GM12892 (cell line): ENCODE results near the gene PIK3R6.
A peak's percentile ranks its signal among the peaks of the same experiment; 100 is the strongest.

Experiments used
- DNase-seq: peaks from one replicate; pipeline ENCODE4 v3.0.0; 2011; ENCODE audit not compliant: insufficient read length
- FAIRE-seq: peaks from 2 replicates; lab custom pipeline; 2011; peaks lifted over from hg19 to GRCh38; lab: Jason Lieb, UNC
- POLR2A ChIP-seq: IDR thresholded peaks from 2 replicates; pipeline ENCODE4 v1.6.1; 2011; ENCODE audit warnings: low read depth, low read length, control low read depth
- POLR2AphosphoS5 ChIP-seq: IDR thresholded peaks from 2 replicates; pipeline ENCODE4 v1.6.1; 2011; ENCODE audit warnings: low read depth, low read length, control low read depth
- TAF1 ChIP-seq: IDR thresholded peaks from 2 replicates; pipeline ENCODE4 v1.6.1; 2011; ENCODE audit warnings: low read depth, mild to moderate bottlenecking, control low read depth, low read length, borderline replicate concordance

The PIK3R6 gene

DNA sequence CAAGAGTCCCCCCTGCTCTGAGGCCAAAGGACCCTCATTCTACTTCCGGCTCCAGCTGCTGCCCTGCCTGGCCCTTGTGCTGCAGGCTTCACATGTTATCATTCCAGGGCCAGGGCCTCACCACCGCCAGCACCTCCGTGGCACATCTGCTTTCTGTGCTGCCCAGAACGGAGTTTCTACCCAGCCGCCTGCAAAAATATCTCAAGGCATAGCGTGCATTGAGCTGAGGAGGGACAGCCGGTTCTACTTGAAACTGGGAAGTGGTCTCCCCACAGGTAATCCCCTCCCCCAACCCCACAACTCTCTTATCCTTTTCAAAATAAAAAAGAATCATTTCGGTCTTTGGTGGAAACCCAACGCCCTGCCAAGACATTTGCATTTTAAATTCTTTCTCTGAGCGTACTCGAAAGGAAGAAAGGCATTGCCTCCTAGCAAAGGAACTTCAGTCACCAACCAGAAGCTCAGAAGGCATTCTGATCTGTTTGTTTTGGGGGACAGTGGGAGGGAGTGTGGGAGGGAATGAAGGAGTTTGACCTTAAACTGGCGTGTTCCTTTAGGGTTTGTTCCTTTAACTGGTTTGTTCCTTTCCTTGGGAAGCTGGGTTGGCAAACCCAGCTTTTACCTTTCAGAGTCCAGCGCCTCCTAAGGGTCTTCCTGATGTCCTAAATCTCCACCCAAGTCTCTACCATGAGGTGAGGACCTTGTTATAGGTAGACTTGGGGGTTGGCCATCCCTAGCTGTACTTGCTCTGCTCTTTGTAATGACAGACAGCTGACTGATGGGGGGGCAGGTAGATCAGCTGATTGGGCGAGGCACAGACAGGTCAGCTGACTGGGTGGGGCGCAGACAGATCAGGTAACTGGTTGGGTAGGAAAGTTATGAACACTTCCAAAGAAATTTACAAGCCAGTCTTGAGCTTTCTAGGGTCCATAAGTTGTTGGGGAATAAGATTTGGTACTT is 33.4 kb upstream of the PIK3R6 start:
- DNase-seq, result no peak
- TF ChIP-seq TAF1, result 0 out of 2 replicates have a peak, but pooled peaks have one; percentile 40
- peak; percentile 63 for TF ChIP-seq POLR2A
- TF ChIP-seq POLR2AphosphoS5, result peak; percentile 78
- peak; percentile 97 for FAIRE-seq

DNA sequence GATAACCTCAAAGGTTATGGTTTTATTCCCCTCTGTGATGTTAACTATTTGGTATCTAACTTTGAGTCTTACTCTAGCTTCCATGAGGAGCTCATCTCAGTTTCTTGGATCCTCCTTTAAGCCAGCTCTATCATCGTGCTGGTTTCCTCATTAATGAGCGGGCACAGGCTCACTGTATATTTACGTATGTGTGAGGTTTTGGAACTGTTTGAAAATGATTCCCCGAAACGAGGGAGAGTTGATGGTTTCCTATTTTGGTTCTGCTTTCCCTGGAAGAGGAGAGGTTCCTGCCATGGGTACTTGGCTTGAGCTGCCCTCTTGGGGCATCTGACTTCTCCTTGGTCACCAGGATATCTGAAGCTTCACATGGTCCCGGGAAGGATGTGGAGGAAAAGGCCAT is 32.7 kb upstream of the PIK3R6 start:
- TF ChIP-seq POLR2AphosphoS5 (no peak), POLR2A (no peak), TAF1 (no peak)
- DNase-seq (no peak), FAIRE-seq (peak; percentile 46)

DNA sequence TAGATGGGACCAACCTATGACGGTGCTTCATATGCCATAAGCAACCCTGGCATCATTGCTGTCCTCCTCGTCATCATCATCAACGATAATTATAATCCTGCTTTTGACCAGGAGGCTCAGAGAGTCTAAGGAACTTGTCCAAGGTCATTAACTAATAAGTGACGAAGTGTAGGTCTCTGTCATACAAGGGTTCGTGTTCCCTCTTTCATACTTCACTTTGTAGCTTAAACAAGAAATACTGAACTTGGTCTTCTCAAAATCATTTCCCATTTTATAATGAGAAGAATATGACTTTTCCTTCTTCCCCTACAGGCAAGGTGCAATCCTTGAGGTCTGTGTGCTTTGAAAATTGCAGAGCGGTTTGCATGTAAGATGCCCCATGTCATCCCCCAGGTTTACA is 31.2 kb upstream of the PIK3R6 start:
- TF ChIP-seq POLR2A (no peak), POLR2AphosphoS5 (no peak), TAF1 (no peak)
- peak; percentile 57 for FAIRE-seq

DNA sequence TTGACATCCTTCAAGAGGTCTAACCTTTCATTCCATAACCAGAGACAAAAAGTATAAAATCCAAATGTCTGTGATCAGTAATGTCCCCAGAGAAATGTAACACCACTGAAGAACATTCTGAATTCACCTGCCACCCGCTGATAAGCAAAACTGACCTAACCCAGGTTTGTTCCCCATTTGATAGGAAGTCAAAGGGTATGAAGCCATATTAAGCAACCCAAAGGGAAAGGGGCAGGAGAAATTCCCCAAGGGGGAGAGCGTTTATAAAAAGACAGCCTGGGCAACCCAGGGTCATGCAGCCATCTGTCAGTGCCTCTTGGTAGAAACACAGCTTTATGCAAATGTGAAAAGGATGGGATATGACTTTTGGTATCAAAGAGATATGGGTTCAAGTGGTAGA is 30.7 kb upstream of the PIK3R6 start:
- TF ChIP-seq TAF1 (no peak), POLR2AphosphoS5 (no peak), POLR2A (no peak)
- FAIRE-seq (no peak), DNase-seq (no peak)

More for the DNA sequence above, 31.2 kb upstream of the PIK3R6 start:
- no peak for DNase-seq

DNA sequence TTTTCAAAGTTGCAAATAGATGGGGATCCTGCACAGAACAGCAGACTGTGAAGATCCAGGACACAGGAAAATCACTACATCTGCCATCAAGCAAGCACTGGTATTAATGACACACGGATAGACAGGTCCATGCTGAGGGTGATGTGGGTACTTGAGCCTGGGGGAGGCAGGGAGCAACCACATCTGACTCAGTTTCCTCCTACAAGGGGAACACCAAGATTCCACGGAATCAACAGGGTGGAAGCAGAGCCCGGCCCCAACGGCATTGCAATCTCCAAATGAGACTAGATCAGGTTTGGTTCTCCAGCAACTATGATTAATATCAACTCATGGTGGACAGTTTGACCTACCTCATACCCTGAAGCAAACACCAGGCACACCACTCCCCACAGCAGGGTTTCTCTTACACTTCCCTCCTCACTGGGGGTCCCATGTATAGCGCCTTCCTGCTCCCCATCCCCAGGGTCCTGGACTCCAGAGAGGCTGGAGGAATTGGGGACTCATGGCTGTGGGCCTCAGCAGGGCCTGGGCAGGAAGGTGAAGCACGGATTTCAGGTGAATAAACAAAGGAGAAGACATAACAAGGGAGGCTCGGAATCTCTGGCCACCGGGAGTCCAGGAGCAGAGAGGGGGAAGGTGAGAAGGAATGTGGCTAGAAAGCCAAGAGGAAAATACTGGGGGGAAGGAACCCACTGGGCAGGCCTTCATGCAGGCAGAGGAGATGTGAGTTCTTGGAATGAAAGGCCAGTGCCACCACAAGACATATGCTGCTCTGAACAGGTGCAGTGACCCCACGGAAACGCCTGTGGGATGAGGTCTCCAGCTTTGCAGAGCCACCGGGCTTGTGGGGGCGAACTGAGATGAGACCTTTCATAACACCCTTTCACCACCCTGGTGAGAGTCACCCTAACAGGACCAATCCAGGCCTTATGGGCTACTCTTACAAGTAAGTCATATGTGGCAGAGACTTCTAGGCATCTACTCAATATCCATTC is 29.5 kb upstream of the PIK3R6 start:
- TF ChIP-seq POLR2A (no peak), TAF1 (no peak), POLR2AphosphoS5 (no peak)
- FAIRE-seq (peak; percentile 54), DNase-seq (no peak)

DNA sequence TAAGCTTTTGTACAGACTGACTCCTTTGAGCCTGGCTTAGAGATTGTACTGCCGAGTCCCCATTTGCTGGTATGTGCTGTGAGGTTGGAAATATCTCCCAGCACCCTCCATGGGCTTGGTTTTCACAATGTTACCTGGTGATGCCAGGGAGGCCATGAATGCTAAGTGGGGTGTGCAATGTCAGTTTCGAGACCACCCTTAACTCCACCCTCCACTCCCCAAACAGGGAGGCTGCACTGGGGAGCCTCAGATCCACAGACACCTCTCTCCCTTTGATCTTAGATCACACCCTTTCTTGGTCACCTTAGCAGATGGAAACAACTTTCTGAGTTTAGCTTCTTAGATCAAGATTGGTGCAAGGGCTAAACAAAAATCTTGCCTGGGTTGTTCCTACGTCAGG is 28.6 kb upstream of the PIK3R6 start:
- FAIRE-seq (peak; percentile 50), DNase-seq (no peak)
- TF ChIP-seq POLR2A (no peak), TAF1 (no peak), POLR2AphosphoS5 (no peak)

DNA sequence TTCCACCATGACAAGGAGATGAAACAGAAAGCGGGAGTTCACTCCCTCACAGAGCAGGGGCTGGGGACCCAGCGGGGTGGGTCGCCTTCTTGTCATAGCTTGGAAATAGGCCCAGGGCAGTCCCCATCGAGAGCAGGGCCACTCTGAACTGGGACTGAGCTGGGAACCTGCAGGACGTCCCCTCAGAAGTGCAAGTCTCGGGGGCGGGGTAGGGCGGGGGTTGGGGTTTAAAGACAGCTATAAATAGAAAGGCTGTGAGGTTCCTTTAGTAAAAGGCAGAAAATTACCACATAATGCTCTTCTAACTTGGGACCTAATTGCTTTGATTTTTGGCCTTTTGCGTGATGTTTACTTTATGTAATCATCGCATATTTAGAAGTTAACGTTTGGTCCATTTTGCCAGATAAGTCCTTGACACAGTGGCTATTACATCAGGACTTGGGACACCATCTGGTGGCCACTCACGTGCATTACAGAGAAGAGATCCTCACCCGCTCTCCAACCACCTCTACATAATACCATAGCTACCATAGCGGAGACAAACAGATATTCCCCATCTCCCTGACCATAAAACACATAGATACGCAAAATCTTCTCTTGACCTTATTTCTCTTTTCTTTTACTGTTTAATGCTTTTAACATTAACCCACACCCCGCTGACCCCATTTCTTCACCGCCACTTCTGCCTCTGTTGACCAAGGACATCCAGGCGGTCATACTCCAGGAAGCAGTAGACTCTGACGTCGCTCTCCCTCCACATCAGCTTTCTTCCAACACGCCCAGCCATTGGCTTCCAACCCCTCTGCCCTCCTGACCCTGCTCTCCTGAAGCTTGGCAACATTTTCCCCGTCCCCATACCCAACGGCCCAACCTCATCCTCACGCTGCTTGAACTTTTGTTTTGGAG is 27.5 kb upstream of the PIK3R6 start:
- TF ChIP-seq TAF1 (no peak), POLR2A (no peak)
- peak; percentile 53 for DNase-seq
- FAIRE-seq, result peak; percentile 97

DNA sequence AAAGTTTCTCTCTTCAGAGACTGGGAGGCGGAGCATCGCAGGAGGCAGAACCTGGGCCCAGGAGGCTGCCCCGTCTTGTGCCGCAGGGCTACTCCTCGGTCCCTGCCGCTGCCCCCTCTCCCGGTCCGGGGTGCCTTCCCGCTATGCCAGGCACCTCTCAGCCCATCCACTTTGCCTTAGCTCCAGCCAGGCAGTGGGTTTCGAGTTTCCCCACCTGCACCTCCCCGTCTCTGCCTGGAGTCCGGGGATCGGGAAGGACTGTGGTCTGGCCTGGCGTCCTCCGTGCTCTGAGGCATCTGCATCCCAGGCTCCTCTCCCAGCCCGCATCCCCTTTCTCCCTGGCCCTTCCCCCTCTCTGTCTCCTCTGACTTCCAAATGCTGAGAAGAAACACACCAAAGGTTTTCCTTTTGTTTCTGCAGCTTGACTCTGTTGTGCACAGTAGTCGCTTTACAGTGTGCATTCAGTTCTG is 26.8 kb upstream of the PIK3R6 start:
- no peak for FAIRE-seq
- no peak for DNase-seq
- no peak for TF ChIP-seq POLR2AphosphoS5
- TF ChIP-seq TAF1, result no peak
- TF ChIP-seq POLR2A, result no peak

DNA sequence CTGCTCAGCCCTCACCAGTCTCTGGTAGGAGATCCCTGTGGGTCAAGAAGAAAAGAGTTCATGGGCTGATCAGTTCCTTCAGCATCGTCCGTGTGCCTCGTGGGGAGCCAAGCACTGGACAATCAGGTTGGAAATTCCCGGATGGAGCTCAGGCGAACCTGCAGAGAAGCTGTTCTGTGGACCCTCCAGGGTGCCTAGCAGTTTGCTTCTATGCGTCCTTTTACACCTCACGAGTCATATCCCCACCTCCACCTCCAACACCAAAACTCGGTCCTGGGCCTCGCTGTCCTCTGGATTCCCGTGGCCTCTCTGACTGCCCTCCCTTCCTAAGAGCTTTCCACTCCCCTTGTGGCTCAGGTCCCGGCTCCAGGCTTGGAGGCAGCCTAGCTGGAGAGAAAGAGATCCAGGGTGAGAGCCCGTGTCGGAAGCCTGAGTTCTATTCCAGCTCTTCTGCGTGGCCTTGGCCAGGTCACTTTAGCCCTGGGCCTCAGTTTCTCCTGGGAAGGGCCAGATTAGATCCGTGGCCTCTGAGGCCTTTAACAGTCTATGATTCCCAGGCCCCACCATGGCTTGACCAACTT is 26.2 kb upstream of the PIK3R6 start:
- FAIRE-seq, result peak; percentile 65
- TF ChIP-seq POLR2AphosphoS5 (no peak), TAF1 (no peak), POLR2A (no peak)

DNA sequence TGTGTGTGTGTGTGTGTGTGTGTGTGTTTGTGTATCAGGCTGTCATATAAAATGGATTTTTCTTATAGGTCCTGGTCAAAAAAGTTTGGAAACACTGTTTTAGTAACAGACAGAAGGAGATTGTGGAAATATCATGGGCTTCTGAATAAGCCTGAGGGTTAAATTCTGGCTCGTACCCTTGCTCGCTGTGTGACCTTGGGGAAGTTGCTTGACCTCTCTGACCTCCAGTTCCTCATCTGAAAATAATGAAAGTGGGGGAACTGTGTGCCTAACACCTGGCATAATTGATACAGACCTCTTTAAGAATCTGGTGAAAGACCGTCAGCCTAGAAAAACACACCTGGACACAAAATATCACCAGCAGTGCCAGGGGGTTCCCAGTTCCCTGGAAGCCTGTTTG is 25.6 kb upstream of the PIK3R6 start:
- TF ChIP-seq TAF1 (no peak), POLR2A (no peak), POLR2AphosphoS5 (no peak)
- FAIRE-seq (peak; percentile 61), DNase-seq (no peak)

More for the DNA sequence above, 26.2 kb upstream of the PIK3R6 start:
- DNase-seq, result no peak
